K562 (cell line): ENCODE results near the gene C17orf50. TPM values are rescaled to one million over a fixed set of nuclear protein-coding genes. Genes with fewer than 3 reads are reported as not detected.

Experiments used
- EP300 ChIP-seq: IDR thresholded peaks from 2 replicates; pipeline ENCODE4 v1.6.1; 2012; ENCODE audit warnings: low read length, improper control_type of control experiment
- FIP1L1 ChIP-seq: fragments of 200-400 bp; formaldehyde crosslinking; IDR thresholded peaks from 2 replicates; pipeline ENCODE4 v1.6.1; 2018; ENCODE audit warnings: mild to moderate bottlenecking, low read depth, low read length; ENCODE audit not compliant: poor library complexity, severe bottlenecking
- MBD2 ChIP-seq: sonication (generic); IDR thresholded peaks from 2 replicates; pipeline ENCODE4 v1.6.1; 2016; ENCODE audit warnings: low read depth, borderline replicate concordance
- MEF2A ChIP-seq: IDR thresholded peaks from 2 replicates; pipeline ENCODE4 v1.6.1; 2011; ENCODE audit warnings: low read depth, mild to moderate bottlenecking, low read length, moderate library complexity; ENCODE audit not compliant: control insufficient read depth
- MYBL2 ChIP-seq, 2 experiments: fragments of 450-650 bp in 1 of 2; sonication (generic) in 1 of 2; formaldehyde crosslinking in 1 of 2; IDR thresholded peaks; 2 replicates each; pipeline versions ENCODE4 v1.6.1 to v1.8.1; 2017 to 2022; ENCODE audit warnings: borderline replicate concordance in 1 of 2, inconsistent platforms in 1 of 2, low read depth in 1 of 2, mild to moderate bottlenecking in 1 of 2, missing genetic modification reagents in 1 of 2, moderate library complexity in 1 of 2
- RBM17 ChIP-seq: fragments of 200-400 bp; formaldehyde crosslinking; IDR thresholded peaks from 2 replicates; pipeline ENCODE4 v1.6.1; 2017; ENCODE audit warnings: low read depth, mild to moderate bottlenecking, low read length, borderline replicate concordance
- SMARCC2 ChIP-seq: fragments of 450-650 bp; IDR thresholded peaks from 2 replicates; pipeline ENCODE4 v1.6.1; 2017; ENCODE audit warnings: antibody characterized with exemption, moderate library complexity, mild to moderate bottlenecking, low read depth
- SOX6 ChIP-seq: fragments of 450-650 bp; IDR thresholded peaks from 2 replicates; pipeline ENCODE4 v1.6.1; 2014; ENCODE audit warnings: mild to moderate bottlenecking
- STAG1 ChIP-seq: sonication (generic); formaldehyde crosslinking; IDR thresholded peaks from 2 replicates; pipeline ENCODE4 v1.5.0; 2020; ENCODE audit warnings: missing genetic modification reagents, borderline replicate concordance
- TCF7 ChIP-seq: sonication (generic); IDR thresholded peaks from 2 replicates; pipeline ENCODE4 v1.6.1; 2016; ENCODE audit warnings: antibody characterized with exemption, borderline replicate concordance
- ZNF589 ChIP-seq: fragments of 200-800 bp; sonication (Bioruptor generic); IDR thresholded peaks from 2 replicates; pipeline ENCODE4 v1.6.1; 2016; ENCODE audit warnings: low read depth, missing genetic modification characterization, missing compliant biosample characterization
- ZNF644 ChIP-seq: fragments of 200-800 bp; sonication (Bioruptor generic); IDR thresholded peaks from 2 replicates; pipeline ENCODE4 v1.6.1; 2016; ENCODE audit warnings: low read depth, missing genetic modification characterization, missing compliant biosample characterization
- polyA plus RNA-seq, 8 experiments: library from polyadenylated mRNA; depleted of rRNA in 4 of 8; stranded (reverse) in 5 of 8; unstranded in 3 of 8; fragments of >200 nt; fragmentation: Nextera tagmentation in 2 of 8; fragmentation: Illumina TruSeq in 1 of 8; extraction: Ambion mirVana in 2 of 8; extraction: Trizol in 1 of 8; gene quantifications; 2 replicates each; pipeline versions ENCODE4 v1.2.1 to v1.2.3, GENCODE V29; 2011 to 2014; ENCODE audit warnings: inconsistent platforms in 1 of 8, missing spikeins in 1 of 8
- total RNA-seq, 7 experiments: library from RNA; depleted of rRNA in 6 of 7; stranded (reverse); fragments of >200 nt in 6 of 7; fragmentation: Illumina TruSeq in 2 of 7; extraction: Trizol in 2 of 7; gene quantifications; 2 replicates each; pipeline versions ENCODE4 v1.2.1 to v1.2.3, GENCODE V29; 2011 to 2021; ENCODE audit warnings: low replicate concordance in 1 of 7
- TF ChIP-seq, protein P1 (sequence below): fragments of 450-650 bp; IDR thresholded peaks from 2 replicates; pipeline ENCODE4 v1.7.1; 2018; ENCODE audit warnings: mild to moderate bottlenecking, low read depth; ENCODE audit not compliant: partially characterized antibody
- TF ChIP-seq, protein P2 (sequence below): fragments of 450-650 bp; formaldehyde crosslinking; IDR thresholded peaks from 2 replicates; pipeline ENCODE4 v1.4.0; 2022; ENCODE audit warnings: missing genetic modification characterization
- TF ChIP-seq, protein P3 (sequence below): fragments of 250-450 bp; sonication (Bioruptor Pico); IDR thresholded peaks from 2 replicates; pipeline ENCODE4 v1.8.0; 2022; ENCODE audit warnings: inconsistent platforms, mild to moderate bottlenecking, moderate library complexity, borderline replicate concordance
- TF ChIP-seq, protein P4 (sequence below): sonication (generic); formaldehyde crosslinking; IDR thresholded peaks from 2 replicates; pipeline ENCODE4 v1.8.1; 2023; ENCODE audit warnings: mild to moderate bottlenecking, missing genetic modification reagents, moderate library complexity
- TF ChIP-seq, protein P5 (sequence below): IDR thresholded peaks from 2 replicates; pipeline ENCODE4 v1.6.1; 2016; ENCODE audit warnings: missing genetic modification characterization, missing compliant biosample characterization

Gene C17orf50
- total and polyA plus RNA-seq, 9 of the 15 experiments (the other 6 are each of a cell fraction or from before 2014, with no cell fraction given), result not detected

DNA sequence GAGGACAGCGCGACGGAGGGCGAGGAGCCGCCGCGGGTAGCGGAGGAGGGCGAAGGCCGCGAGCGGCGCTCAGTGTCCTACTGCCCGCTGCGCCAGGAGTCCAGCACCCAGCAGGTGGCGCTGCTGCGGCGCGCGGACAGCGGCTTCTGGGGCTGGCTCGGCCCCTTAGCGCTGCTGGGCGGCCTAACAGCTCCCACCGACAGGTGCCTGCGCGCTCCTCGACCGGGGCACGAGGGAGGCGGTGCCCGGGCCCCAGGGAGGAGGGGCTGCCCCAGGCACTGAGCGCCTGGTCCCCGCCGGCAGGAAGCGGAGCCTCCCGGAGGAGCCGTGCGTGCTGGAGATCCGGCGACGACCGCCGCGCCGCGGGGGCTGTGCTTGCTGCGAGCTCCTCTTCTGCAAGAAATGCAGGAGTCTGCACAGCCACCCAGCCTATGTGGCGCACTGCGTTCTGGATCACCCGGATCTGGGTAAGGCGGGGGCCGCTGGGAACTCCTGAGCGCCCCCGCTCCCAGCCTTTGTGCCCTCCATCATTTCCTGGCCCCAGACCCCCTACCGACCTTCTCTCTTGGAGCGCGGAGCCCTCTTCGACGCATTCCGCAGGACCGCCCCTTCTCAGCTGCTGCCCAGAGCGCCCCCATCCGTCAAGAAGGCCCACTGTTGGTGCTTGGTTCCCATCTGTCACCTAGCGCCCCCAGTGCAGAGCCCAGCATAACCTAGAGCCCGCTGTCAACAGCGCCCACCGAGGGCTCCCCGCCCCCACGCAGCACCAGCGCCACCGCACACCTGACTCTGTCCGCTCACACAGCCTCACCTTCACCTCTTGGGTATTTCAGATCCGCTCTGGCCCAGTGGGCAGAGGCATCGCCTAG is 3.7 kb downstream of the C17orf50 start (continued):
- TF ChIP-seq, protein P1, sequence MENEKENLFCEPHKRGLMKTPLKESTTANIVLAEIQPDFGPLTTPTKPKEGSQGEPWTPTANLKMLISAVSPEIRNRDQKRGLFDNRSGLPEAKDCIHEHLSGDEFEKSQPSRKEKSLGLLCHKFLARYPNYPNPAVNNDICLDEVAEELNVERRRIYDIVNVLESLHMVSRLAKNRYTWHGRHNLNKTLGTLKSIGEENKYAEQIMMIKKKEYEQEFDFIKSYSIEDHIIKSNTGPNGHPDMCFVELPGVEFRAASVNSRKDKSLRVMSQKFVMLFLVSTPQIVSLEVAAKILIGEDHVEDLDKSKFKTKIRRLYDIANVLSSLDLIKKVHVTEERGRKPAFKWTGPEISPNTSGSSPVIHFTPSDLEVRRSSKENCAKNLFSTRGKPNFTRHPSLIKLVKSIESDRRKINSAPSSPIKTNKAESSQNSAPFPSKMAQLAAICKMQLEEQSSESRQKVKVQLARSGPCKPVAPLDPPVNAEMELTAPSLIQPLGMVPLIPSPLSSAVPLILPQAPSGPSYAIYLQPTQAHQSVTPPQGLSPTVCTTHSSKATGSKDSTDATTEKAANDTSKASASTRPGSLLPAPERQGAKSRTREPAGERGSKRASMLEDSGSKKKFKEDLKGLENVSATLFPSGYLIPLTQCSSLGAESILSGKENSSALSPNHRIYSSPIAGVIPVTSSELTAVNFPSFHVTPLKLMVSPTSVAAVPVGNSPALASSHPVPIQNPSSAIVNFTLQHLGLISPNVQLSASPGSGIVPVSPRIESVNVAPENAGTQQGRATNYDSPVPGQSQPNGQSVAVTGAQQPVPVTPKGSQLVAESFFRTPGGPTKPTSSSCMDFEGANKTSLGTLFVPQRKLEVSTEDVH, result no peak
- TF ChIP-seq TCF7 (no peak), EP300 (no peak), MBD2 (no peak), ZNF589 (CRISPR knock-in tag) (no peak), MEF2A (no peak), FIP1L1 (peak; percentile 61), SMARCC2 (no peak), ZNF644 (tag) (no peak), SOX6 (peak; percentile 35; the same call in 1 of the 2 replicates), MYBL2 (IDR thresholded peaks at IDR 0.05; ENCODE audit: low read depth) (no peak), MYBL2 (CRISPR knock-in tag; IDR thresholded peaks at IDR 0.05; ENCODE audit: borderline replicate concordance) (no peak), STAG1 (peak; percentile 76; the same call in 1 of the 2 replicates), RBM17 (no peak)
- TF ChIP-seq, protein P2, sequence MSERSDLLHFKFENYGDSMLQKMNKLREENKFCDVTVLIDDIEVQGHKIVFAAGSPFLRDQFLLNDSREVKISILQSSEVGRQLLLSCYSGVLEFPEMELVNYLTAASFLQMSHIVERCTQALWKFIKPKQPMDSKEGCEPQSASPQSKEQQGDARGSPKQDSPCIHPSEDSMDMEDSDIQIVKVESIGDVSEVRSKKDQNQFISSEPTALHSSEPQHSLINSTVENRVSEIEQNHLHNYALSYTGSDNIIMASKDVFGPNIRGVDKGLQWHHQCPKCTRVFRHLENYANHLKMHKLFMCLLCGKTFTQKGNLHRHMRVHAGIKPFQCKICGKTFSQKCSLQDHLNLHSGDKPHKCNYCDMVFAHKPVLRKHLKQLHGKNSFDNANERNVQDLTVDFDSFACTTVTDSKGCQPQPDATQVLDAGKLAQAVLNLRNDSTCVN (CRISPR knock-in tag), result no peak
- TF ChIP-seq, protein P3, sequence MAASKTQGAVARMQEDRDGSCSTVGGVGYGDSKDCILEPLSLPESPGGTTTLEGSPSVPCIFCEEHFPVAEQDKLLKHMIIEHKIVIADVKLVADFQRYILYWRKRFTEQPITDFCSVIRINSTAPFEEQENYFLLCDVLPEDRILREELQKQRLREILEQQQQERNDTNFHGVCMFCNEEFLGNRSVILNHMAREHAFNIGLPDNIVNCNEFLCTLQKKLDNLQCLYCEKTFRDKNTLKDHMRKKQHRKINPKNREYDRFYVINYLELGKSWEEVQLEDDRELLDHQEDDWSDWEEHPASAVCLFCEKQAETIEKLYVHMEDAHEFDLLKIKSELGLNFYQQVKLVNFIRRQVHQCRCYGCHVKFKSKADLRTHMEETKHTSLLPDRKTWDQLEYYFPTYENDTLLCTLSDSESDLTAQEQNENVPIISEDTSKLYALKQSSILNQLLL, result no peak
- TF ChIP-seq, protein P4, sequence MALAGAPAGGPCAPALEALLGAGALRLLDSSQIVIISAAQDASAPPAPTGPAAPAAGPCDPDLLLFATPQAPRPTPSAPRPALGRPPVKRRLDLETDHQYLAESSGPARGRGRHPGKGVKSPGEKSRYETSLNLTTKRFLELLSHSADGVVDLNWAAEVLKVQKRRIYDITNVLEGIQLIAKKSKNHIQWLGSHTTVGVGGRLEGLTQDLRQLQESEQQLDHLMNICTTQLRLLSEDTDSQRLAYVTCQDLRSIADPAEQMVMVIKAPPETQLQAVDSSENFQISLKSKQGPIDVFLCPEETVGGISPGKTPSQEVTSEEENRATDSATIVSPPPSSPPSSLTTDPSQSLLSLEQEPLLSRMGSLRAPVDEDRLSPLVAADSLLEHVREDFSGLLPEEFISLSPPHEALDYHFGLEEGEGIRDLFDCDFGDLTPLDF (CRISPR knock-in tag), result no peak
- TF ChIP-seq, protein P5, sequence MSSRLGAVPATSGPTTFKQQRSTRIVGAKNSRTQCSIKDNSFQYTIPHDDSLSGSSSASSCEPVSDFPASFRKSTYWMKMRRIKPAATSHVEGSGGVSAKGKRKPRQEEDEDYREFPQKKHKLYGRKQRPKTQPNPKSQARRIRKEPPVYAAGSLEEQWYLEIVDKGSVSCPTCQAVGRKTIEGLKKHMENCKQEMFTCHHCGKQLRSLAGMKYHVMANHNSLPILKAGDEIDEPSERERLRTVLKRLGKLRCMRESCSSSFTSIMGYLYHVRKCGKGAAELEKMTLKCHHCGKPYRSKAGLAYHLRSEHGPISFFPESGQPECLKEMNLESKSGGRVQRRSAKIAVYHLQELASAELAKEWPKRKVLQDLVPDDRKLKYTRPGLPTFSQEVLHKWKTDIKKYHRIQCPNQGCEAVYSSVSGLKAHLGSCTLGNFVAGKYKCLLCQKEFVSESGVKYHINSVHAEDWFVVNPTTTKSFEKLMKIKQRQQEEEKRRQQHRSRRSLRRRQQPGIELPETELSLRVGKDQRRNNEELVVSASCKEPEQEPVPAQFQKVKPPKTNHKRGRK (tag), result no peak
